K562 (cell line): Measurements from ENCODE around the gene ECSCR. TPM values are rescaled to one million over a fixed set of nuclear protein-coding genes. Genes with fewer than 3 reads are reported as not detected.

Experiments
- CAMTA2 ChIP-seq: fragments of 250-450 bp; sonication (Bioruptor Pico); conservative IDR thresholded peaks from 2 replicates; pipeline ENCODE4 v1.5.1; 2022
- CC2D1A ChIP-seq: fragments of 450-650 bp; IDR thresholded peaks from 2 replicates; pipeline ENCODE4 v1.6.1; 2017; ENCODE audit warnings: mild to moderate bottlenecking
- ETS2 ChIP-seq: IDR thresholded peaks from 2 replicates; pipeline ENCODE4 v1.6.1; 2016; ENCODE audit warnings: borderline replicate concordance, missing genetic modification characterization, mild to moderate bottlenecking, moderate library complexity, missing compliant biosample characterization; ENCODE audit not compliant: poor library complexity, severe bottlenecking
- RERE ChIP-seq: sonication (generic); formaldehyde crosslinking; IDR thresholded peaks from 2 replicates; pipeline ENCODE4 v1.8.0; 2023; ENCODE audit warnings: missing genetic modification reagents, mild to moderate bottlenecking, borderline replicate concordance
- SIX5 ChIP-seq, 2 experiments: IDR thresholded peaks; 2 replicates each; pipeline ENCODE4 v1.6.1; 2011; ENCODE audit warnings: low read length in 2 of 2, borderline replicate concordance in 1 of 2, low read depth in 1 of 2, mild to moderate bottlenecking in 1 of 2, moderate library complexity in 1 of 2; ENCODE audit not compliant: insufficient read depth in 1 of 2
- ZBTB7A ChIP-seq: IDR thresholded peaks from 2 replicates; pipeline ENCODE4 v1.6.1; 2011; ENCODE audit warnings: low read depth, mild to moderate bottlenecking, low read length, moderate library complexity, borderline replicate concordance; ENCODE audit not compliant: control insufficient read depth
- polyA plus RNA-seq, 8 experiments: library from polyadenylated mRNA; depleted of rRNA in 4 of 8; stranded (reverse) in 5 of 8; unstranded in 3 of 8; fragments of >200 nt; fragmentation: Nextera tagmentation in 2 of 8; fragmentation: Illumina TruSeq in 1 of 8; extraction: Ambion mirVana in 2 of 8; extraction: Trizol in 1 of 8; gene quantifications; 2 replicates each; pipeline versions ENCODE4 v1.2.1 to v1.2.3, GENCODE V29; 2011 to 2014; ENCODE audit warnings: inconsistent platforms in 1 of 8, missing spikeins in 1 of 8
- total RNA-seq, 7 experiments: library from RNA; depleted of rRNA in 6 of 7; stranded (reverse); fragments of >200 nt in 6 of 7; fragmentation: Illumina TruSeq in 2 of 7; extraction: Trizol in 2 of 7; gene quantifications; 2 replicates each; pipeline versions ENCODE4 v1.2.1 to v1.2.3, GENCODE V29; 2011 to 2021; ENCODE audit warnings: low replicate concordance in 1 of 7
- TF ChIP-seq, protein P1 (sequence below), 2 experiments: fragments of 450-650 bp in 1 of 2; sonication (generic) in 1 of 2; formaldehyde crosslinking; conservative IDR thresholded peaks; 2 replicates each; pipeline versions ENCODE4 v1.4.0 to v1.8.1; 2020 to 2022; ENCODE audit warnings: mild to moderate bottlenecking in 1 of 2, missing genetic modification reagents in 1 of 2
- TF ChIP-seq, protein P2 (sequence below): fragments of 450-650 bp; IDR thresholded peaks from 2 replicates; pipeline ENCODE4 v1.6.1; 2016; ENCODE audit warnings: low read depth

Gene ECSCR
- total and polyA plus RNA-seq, 9 of the 15 experiments (the other 6 are each of a cell fraction or from before 2014, with no cell fraction given), result 0.10 to 0.25 (median 0.13) TPM; not detected in 6

- no peak for TF ChIP-seq CAMTA2 (CRISPR knock-in tag)
- no peak for TF ChIP-seq SIX5 (IDR thresholded peaks at IDR 0.05; ENCODE audit: borderline replicate concordance in 1 of 2, insufficient read depth in 1 of 2, low read depth in 1 of 2, low read length in 2 of 2)
- no peak for TF ChIP-seq ZBTB7A
- no peak for TF ChIP-seq ETS2 (tag)
- TF ChIP-seq RERE (CRISPR knock-in tag), result no peak
- TF ChIP-seq, protein P1, sequence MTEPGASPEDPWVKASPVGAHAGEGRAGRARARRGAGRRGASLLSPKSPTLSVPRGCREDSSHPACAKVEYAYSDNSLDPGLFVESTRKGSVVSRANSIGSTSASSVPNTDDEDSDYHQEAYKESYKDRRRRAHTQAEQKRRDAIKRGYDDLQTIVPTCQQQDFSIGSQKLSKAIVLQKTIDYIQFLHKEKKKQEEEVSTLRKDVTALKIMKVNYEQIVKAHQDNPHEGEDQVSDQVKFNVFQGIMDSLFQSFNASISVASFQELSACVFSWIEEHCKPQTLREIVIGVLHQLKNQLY (CRISPR knock-in tag; conservative IDR thresholded peaks at IDR 0.05), result no peak
- TF ChIP-seq, protein P2, sequence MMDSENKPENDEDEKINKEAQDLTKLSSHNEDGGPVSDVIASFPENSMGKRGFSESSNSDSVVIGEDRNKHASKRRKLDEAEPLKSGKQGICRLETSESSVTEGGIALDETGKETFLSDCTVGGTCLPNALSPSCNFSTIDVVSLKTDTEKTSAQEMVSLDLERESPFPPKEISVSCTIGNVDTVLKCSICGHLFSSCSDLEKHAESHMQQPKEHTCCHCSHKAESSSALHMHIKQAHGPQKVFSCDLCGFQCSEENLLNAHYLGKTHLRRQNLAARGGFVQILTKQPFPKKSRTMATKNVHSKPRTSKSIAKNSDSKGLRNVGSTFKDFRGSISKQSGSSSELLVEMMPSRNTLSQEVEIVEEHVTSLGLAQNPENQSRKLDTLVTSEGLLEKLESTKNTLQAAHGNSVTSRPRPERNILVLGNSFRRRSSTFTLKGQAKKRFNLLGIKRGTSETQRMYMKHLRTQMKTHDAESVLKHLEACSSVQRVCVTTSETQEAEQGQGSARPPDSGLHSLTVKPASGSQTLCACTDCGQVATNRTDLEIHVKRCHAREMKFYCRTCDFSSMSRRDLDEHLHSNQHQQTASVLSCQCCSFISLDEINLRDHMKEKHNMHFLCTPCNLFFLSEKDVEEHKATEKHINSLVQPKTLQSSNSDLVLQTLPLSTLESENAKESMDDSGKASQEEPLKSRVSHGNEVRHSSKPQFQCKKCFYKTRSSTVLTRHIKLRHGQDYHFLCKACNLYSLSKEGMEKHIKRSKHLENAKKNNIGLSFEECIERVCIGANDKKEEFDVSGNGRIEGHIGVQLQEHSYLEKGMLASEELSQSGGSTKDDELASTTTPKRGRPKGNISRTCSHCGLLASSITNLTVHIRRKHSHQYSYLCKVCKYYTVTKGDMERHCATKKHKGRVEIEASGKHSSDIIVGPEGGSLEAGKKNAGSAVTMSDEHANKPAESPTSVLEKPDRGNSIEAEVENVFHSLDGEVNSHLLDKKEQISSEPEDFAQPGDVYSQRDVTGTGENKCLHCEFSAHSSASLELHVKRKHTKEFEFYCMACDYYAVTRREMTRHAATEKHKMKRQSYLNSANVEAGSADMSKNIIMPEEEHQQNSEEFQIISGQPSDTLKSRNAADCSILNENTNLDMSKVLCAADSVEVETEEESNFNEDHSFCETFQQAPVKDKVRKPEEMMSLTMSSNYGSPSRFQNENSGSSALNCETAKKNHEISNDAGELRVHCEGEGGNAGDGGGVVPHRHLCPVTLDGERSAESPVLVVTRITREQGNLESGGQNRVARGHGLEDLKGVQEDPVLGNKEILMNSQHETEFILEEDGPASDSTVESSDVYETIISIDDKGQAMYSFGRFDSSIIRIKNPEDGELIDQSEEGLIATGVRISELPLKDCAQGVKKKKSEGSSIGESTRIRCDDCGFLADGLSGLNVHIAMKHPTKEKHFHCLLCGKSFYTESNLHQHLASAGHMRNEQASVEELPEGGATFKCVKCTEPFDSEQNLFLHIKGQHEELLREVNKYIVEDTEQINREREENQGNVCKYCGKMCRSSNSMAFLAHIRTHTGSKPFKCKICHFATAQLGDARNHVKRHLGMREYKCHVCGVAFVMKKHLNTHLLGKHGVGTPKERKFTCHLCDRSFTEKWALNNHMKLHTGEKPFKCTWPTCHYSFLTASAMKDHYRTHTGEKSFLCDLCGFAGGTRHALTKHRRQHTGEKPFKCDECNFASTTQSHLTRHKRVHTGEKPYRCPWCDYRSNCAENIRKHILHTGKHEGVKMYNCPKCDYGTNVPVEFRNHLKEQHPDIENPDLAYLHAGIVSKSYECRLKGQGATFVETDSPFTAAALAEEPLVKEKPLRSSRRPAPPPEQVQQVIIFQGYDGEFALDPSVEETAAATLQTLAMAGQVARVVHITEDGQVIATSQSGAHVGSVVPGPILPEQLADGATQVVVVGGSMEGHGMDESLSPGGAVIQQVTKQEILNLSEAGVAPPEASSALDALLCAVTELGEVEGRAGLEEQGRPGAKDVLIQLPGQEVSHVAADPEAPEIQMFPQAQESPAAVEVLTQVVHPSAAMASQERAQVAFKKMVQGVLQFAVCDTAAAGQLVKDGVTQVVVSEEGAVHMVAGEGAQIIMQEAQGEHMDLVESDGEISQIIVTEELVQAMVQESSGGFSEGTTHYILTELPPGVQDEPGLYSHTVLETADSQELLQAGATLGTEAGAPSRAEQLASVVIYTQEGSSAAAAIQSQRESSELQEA, result no peak
- no peak for TF ChIP-seq CC2D1A
Measured at GRCh38 chr5:139404484-139404840, 58.1 kb downstream of the ECSCR start (continued).
